ENCODE results near the gene ARHGAP6.
"Not testable (repeated sequence)": the region's sequence is repeated elsewhere in the genome, so short reads cannot be mapped to it uniquely, and the experiment has no call there.

Gene ARHGAP6

GRCh38 chrX:11129534-11130105 lies 536.1 kb downstream of the ARHGAP6 start:
- DNase-seq, result no peak

DNA sequence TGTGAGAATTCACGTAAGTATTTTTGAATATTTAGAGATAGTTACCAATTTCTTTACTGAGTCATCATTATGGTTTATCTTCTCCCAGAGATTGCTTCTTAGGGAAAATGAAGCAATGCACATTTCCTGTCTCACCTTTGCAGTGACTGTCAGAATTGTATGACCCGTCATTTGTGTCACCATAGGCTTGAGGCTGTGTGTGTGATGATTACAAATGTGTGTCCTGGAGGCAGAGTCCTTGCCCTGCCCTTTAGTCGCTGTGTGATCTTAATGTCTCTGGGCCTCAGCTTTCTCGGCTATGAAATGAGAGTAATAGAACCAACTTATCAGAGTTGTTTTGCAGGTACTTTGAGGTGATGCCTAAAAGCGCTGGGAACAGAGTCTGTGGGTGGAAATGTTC lies 540.7 kb downstream of the ARHGAP6 start:
- DNase-seq, result no peak

- no peak for DNase-seq
These were observed 541.6 kb downstream of the ARHGAP6 start for GRCh38 chrX:11124112-11124511.

- DNase-seq, result not testable (repeated sequence)
These were observed 542.6 kb downstream of the ARHGAP6 start for GRCh38 chrX:11123087-11123486.

DNA sequence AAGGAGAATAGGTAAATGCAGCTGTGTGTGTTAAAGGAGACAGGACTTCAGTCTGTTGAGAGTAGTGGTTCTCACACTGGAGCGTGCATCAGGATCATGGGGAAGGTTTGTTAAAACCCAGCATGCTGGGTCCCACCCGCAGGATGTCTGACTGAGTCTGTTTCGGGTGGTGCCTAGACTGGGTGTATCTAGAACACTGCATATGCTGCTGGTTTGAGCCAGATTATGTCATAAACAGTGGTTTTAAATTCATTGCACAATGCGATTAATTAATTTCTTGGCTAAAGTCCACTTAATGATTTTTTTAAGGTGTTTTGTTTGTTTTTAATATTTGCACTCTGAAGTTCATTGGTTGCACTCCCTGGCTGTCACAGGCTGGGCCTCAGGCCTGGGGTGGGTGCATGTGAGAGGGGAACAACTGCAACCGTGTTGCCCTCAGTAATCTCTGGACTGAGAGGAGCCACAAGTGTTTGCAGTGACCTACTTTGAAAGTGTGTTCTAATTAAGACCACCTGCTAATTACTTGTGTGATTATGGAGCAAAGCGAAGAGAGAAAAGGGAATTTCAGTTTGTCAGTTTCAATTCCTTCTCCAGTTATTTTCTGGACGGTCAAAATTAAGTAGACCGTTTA lies 546.3 kb downstream of the ARHGAP6 start:
- DNase-seq, result no peak

GRCh38 chrX:11117745-11118144 lies 548.0 kb downstream of the ARHGAP6 start:
- no peak for DNase-seq

DNA sequence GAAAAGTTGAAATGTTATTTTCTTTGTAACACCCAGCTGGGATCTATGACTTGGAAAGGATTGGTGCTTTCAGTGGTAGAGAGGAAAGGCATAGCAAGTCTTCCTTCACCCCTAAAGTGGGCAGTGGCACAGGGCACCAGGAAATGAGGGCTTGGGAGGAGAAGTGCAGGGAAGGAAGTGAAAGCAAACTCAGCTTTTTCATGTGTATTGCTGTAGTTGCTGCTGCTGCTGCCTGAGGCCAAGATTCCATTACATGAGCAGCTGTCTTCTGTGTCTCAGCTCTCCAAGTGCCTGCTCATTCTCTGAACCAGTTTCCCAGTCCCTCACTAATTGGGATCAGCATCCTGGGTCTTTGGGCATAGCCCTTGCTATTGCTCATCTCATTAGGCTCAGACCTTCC lies 552.0 kb downstream of the ARHGAP6 start:
- no peak for DNase-seq

DNA sequence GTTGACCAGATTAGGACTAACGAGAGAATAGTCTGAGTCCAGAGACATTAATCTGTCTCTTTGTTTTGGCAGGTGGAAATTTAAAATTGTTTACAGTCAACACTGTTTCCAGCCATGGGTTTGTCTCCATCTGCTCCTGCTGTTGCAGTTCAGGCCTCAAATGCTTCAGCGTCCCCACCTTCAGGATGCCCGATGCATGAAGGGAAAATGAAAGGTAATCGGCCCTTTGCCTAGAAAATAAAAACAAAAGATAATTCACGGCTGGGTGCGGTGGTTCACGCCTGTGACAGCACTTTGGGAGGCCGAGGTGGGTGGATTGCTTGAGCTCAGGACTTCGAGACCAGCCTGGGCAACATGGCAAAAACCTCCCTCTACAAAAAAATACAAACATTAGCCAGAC lies 553.8 kb downstream of the ARHGAP6 start:
- DNase-seq, result no peak

GRCh38 chrX:11111037-11111851 lies 554.5 kb downstream of the ARHGAP6 start, which contains the start of gene HCCS:
TSS of gene HCCS (plus strand) at chrX:11111332. CDS start at chrX:11112061, 729 bp downstream.
- DNase-seq, result no peak

- DNase-seq, result no peak
These were observed 555.8 kb downstream of the ARHGAP6 start for GRCh38 chrX:11109968-11110367.

GRCh38 chrX:11108253-11108941 lies 557.3 kb downstream of the ARHGAP6 start:
- no peak for DNase-seq

DNA sequence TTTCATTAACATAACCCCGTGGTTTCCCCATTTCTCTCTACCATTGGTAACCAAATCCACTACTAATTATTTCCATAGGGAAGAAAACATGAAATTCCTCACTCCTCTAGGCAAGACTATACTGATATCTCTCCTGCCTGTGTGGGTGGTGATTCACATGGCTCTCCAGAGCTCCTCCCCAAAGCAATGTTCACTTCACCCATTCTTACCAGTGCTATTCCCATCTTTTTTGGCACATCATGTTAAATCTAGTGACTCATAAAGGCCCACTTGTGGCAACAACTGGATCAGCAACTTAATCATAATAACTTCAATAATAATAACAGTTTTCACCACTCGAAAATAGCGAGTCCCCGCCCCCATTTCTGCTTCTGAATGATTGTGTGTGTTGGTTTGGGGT lies 560.6 kb downstream of the ARHGAP6 start:
- no peak for DNase-seq

DNA sequence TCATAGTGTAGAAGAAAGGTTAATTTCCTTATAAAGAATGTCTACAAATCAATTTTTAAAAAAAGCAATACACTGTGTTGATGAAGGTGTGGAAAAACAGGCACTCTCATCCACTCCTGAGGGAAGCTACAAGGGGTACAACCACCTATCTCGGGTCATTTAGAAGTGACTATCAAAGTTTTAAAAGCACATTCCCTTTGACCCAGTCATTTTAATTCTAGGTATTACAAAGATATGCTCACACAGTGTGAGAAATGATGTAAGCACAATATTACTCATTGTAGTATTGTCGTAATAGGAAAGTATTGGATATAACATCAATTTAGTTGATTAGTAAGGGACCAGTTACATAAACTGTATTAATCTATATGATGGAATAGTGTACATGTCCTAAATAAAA lies 562.0 kb downstream of the ARHGAP6 start:
- no peak for DNase-seq

DNA sequence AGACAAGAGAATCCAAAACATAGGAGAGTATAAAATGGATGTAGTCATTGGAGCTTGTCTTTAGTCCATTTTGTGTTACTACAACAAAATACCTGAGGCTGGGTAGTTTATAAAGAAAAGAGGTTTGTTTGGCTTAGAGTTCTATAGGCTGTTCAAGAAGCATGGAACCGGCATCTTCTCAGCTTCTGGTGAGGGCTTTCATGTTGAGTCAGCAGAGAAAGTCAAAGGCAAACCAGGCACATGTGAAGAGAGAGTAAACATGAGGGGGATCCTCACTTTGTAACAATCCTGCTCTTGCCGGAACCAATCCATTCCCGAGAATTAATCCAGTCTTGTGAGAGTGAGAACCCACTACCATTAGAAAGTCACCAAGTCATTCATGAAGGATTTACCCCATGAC lies 562.7 kb downstream of the ARHGAP6 start:
- no peak for DNase-seq

GRCh38 chrX:11100281-11101035 lies 565.3 kb downstream of the ARHGAP6 start:
- no peak for DNase-seq

DNA sequence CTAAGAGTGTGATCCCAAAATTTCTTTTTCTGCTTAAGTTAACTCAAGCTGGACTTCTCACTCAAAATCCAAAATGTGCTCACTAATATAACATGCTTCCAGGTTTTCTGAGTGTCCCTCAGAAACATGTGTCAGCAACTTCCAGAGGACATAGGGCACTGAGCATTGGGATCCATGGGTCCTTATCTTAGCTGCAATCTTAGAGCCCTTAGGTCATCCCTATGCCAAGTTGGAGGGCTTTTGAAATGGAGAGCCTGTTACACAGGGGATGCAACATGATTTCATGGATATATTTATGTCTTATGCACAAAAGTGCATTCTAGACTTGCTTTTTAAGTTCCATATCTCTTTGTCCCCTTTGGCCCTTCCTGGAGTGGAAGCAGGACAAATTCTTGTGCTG lies 566.3 kb downstream of the ARHGAP6 start:
- no peak for DNase-seq

DNA sequence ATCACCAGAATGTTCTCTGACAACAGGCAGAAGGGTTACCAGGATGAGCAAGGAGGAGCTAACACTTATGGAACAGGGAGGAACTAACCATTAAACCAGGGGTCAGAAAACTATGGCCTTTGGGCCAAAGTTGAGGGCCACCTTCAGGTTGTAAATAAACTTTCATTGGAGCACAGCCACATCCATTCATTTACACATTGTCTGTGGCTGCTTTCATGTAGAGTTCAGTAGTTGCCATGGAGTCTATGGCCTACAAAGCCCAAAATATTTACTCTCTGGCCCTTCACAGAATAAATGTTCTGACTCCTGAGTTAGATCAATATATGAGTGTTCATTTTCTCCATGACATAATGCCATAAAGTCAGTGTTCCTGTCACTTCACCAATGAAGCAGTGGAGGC lies 567.8 kb downstream of the ARHGAP6 start:
- DNase-seq, result no peak

GRCh38 chrX:11089802-11090201 lies 575.9 kb downstream of the ARHGAP6 start:
- no peak for DNase-seq
